Measurements from ENCODE around the gene PAK1. TPM values are rescaled to one million over a fixed set of nuclear protein-coding genes. Genes with fewer than 3 reads are reported as not detected.
A peak's percentile ranks its signal among the peaks of the same experiment; 100 is the strongest.

PAK1 gene
- total RNA-seq, 2 donors from 2014 or later: 14.5 to 65.6 TPM

GRCh38 chr11:77407613-77408012 lies 66.3 kb downstream of the PAK1 start:
- intact Hi-C loops (cut with DNase I): no loop called here
- H3K27ac ChIP-seq: peak overlapping the region in 1 of 4 donors; percentile 15
- no peaks in the 10 kb centered on the region for H3K36me3 ChIP-seq (replicated peaks in 1 of 2; ENCODE audit: insufficient read depth in 1 of 2, low read depth in 2 of 2)
- H3K27me3 ChIP-seq: no peaks in the 10 kb centered on the region
- TF ChIP-seq CTCF (IDR thresholded peaks at IDR 0.05): no peak
- no peaks in the 10 kb centered on the region for H3K9me3 ChIP-seq
- 5 to 16% methylated on average over 4 of the region's 4 CpGs for WGBS, 2 donors
- peak; percentile 75 to 86 (median 84) for DNase-seq
- no peak overlapping the region for H3K4me3 ChIP-seq
- peak; percentile 69 for ATAC-seq
- peaks cover 28% of the 10 kb centered on the region for H3K4me1 ChIP-seq

GRCh38 chr11:77406396-77406795 lies 67.5 kb downstream of the PAK1 start:
- Histone ChIP-seq H3K4me3 (no peak overlapping the region), H3K27me3 (no peaks in the 10 kb centered on the region), H3K27ac (no peak overlapping the region), H3K36me3 (replicated peaks in 1 of 2; ENCODE audit: insufficient read depth in 1 of 2, low read depth in 2 of 2) (no peaks in the 10 kb centered on the region), H3K9me3 (no peaks in the 10 kb centered on the region), H3K4me1 (peaks cover 17% of the 10 kb centered on the region)
- intact Hi-C loops (cut with DNase I): no loop called here
- no peak for ATAC-seq
- TF ChIP-seq CTCF (IDR thresholded peaks at IDR 0.05): no peak
- no peak for TF ChIP-seq POLR2A (IDR thresholded peaks at IDR 0.05)
- 59 to 61% methylated on average over 3 of the region's 3 CpGs for WGBS, 2 donors
- no peak for DNase-seq

GRCh38 chr11:77403211-77403610 lies 70.7 kb downstream of the PAK1 start:
- no peak for ATAC-seq

GRCh38 chr11:77402218-77402556 lies 71.7 kb downstream of the PAK1 start:
- Histone ChIP-seq H3K27me3 (no peaks in the 10 kb centered on the region), H3K4me3 (no peak overlapping the region), H3K27ac (no peak overlapping the region), H3K9me3 (no peaks in the 10 kb centered on the region), H3K4me1 (peaks cover 7% of the 10 kb centered on the region), H3K36me3 (replicated peaks in 1 of 2; ENCODE audit: insufficient read depth in 1 of 2, low read depth in 2 of 2) (no peaks in the 10 kb centered on the region)
- no peak for TF ChIP-seq CTCF (IDR thresholded peaks at IDR 0.05)
- TF ChIP-seq POLR2A (IDR thresholded peaks at IDR 0.05): no peak
- DNase-seq (no peak), ATAC-seq (no peak)
- intact Hi-C loops (cut with DNase I): no loop called here
- 81 to 89% methylated on average over 3 of the region's 3 CpGs for WGBS, 2 donors

More at GRCh38 chr11:77403211-77403610, 70.7 kb downstream of the PAK1 start:
- H3K27me3 ChIP-seq: no peaks in the 10 kb centered on the region
- H3K27ac ChIP-seq: no peak overlapping the region
- DNase-seq: no peak
- intact Hi-C loops (cut with DNase I): no loop called here
- H3K4me1 ChIP-seq: peaks cover 12% of the 10 kb centered on the region
- no peaks in the 10 kb centered on the region for H3K36me3 ChIP-seq (replicated peaks in 1 of 2; ENCODE audit: insufficient read depth in 1 of 2, low read depth in 2 of 2)
- WGBS, 2 donors: 100% methylated on average over 1 of the region's 1 CpG
- TF ChIP-seq CTCF (IDR thresholded peaks at IDR 0.05) (no peak), POLR2A (IDR thresholded peaks at IDR 0.05) (no peak)
- no peaks in the 10 kb centered on the region for H3K9me3 ChIP-seq
- H3K4me3 ChIP-seq: no peak overlapping the region

GRCh38 chr11:77401486-77402217 lies 72.2 kb downstream of the PAK1 start:
- no peak for DNase-seq
- no peak overlapping the region for H3K4me3 ChIP-seq
- no peaks in the 10 kb centered on the region for H3K36me3 ChIP-seq (replicated peaks in 1 of 2; ENCODE audit: insufficient read depth in 1 of 2, low read depth in 2 of 2)
- H3K27ac ChIP-seq: no peak overlapping the region
- no peaks in the 10 kb centered on the region for H3K9me3 ChIP-seq
- intact Hi-C loops (cut with DNase I): no loop called here
- 90 to 100% methylated on average over 2 of the region's 2 CpGs for WGBS, 2 donors
- H3K4me1 ChIP-seq: peaks cover 11% of the 10 kb centered on the region
- TF ChIP-seq POLR2A (IDR thresholded peaks at IDR 0.05) (no peak), CTCF (IDR thresholded peaks at IDR 0.05) (no peak)
- H3K27me3 ChIP-seq: no peaks in the 10 kb centered on the region
- no peak for ATAC-seq
